Fibroblast of peridontal ligament (primary cell): ENCODE measurements around the gene CDK18.

ENCODE experiments used
- DNase-seq: peaks from one replicate; pipeline ENCODE4 v3.0.0-alpha.2; 2010; ENCODE audit errors: extremely low read depth

CDK18 gene

GRCh38 chr1:205569411-205570172, 65.1 kb downstream of the CDK18 start:
- no peak for DNase-seq

GRCh38 chr1:205570173-205570501, 65.7 kb downstream of the CDK18 start:
- DNase-seq = no peak

- no peak for DNase-seq
Observed at GRCh38 chr1:205570796-205571537, 66.5 kb downstream of the CDK18 start.

GRCh38 chr1:205571747-205572146, 67.3 kb downstream of the CDK18 start:
- DNase-seq = no peak

GRCh38 chr1:205572421-205572820, 68.0 kb downstream of the CDK18 start:
- DNase-seq = no peak

- no peak for DNase-seq
Observed at GRCh38 chr1:205575294-205575885, 70.9 kb downstream of the CDK18 start.

- DNase-seq = no peak
Observed at GRCh38 chr1:205576011-205576410, 71.5 kb downstream of the CDK18 start.

- no peak for DNase-seq
Observed at GRCh38 chr1:205576805-205577761, 72.6 kb downstream of the CDK18 start.

- DNase-seq = no peak
Observed at GRCh38 chr1:205577874-205578658, 73.6 kb downstream of the CDK18 start.

GRCh38 chr1:205578780-205579571, 74.5 kb downstream of the CDK18 start:
- DNase-seq = no peak

- no peak for DNase-seq
Observed at GRCh38 chr1:205579711-205580110, 75.2 kb downstream of the CDK18 start.

GRCh38 chr1:205580140-205580922, 75.9 kb downstream of the CDK18 start:
- DNase-seq = no peak

- DNase-seq = no peak
Observed at GRCh38 chr1:205580923-205581180, 76.4 kb downstream of the CDK18 start.

- no peak for DNase-seq
Observed at GRCh38 chr1:205581321-205581980, 77.0 kb downstream of the CDK18 start.

- DNase-seq = no peak
Observed at GRCh38 chr1:205582046-205582445, 77.6 kb downstream of the CDK18 start.
